NCI-H2107 treated with DMSO at 0.1 percent for 48 hours (cell line): Measurements from ENCODE around the gene KCNQ4.

Source experiments
- DNase-seq: peaks from one replicate; lab custom pipeline; 2025; ENCODE audit not compliant: unreplicated experiment; lab: John Stamatoyannopoulos, UW

KCNQ4 gene

GRCh38 chr1:40794974-40795715, 11.6 kb downstream of the KCNQ4 start:
- DNase-seq = no peak

- DNase-seq = no peak
These were observed 12.4 kb downstream of the KCNQ4 start for GRCh38 chr1:40795811-40796586.

GRCh38 chr1:40796939-40797667, 13.5 kb downstream of the KCNQ4 start:
- no peak for DNase-seq

GRCh38 chr1:40797668-40798010, 14.1 kb downstream of the KCNQ4 start:
- DNase-seq = no peak

GRCh38 chr1:40798366-40799281, 15.0 kb downstream of the KCNQ4 start:
- no peak for DNase-seq

- no peak for DNase-seq
These were observed 15.8 kb downstream of the KCNQ4 start for GRCh38 chr1:40799351-40799867.

- no peak for DNase-seq
These were observed 18.1 kb downstream of the KCNQ4 start for GRCh38 chr1:40801742-40802077.

GRCh38 chr1:40802078-40802741, 18.6 kb downstream of the KCNQ4 start:
- peak; percentile 34 for DNase-seq

- DNase-seq = no peak
These were observed 19.1 kb downstream of the KCNQ4 start for GRCh38 chr1:40802742-40803113.

- no peak for DNase-seq
These were observed 19.9 kb downstream of the KCNQ4 start for GRCh38 chr1:40803447-40803846.

- no peak for DNase-seq
These were observed 20.3 kb downstream of the KCNQ4 start for GRCh38 chr1:40803902-40804301.

- no peak for DNase-seq
These were observed 22.7 kb downstream of the KCNQ4 start for GRCh38 chr1:40806240-40806639.

GRCh38 chr1:40806731-40807695, 23.4 kb downstream of the KCNQ4 start:
- no peak for DNase-seq

GRCh38 chr1:40808002-40808401, 24.4 kb downstream of the KCNQ4 start:
- DNase-seq = no peak

- DNase-seq = no peak
These were observed 24.9 kb downstream of the KCNQ4 start for GRCh38 chr1:40808444-40808843.

GRCh38 chr1:40808909-40809308, 25.3 kb downstream of the KCNQ4 start:
- DNase-seq = no peak

GRCh38 chr1:40810927-40811326, 27.3 kb downstream of the KCNQ4 start:
- DNase-seq = no peak

GRCh38 chr1:40815420-40815819, 31.8 kb downstream of the KCNQ4 start:
- no peak for DNase-seq

GRCh38 chr1:40817791-40818263, 34.2 kb downstream of the KCNQ4 start:
- DNase-seq = no peak
